Measurements from ENCODE around the gene DBH. TPM values are rescaled to one million over a fixed set of nuclear protein-coding genes. Genes with fewer than 3 reads are reported as not detected.

DBH gene
- total RNA-seq, 1 donor from 2014 or later = not detected

DNA sequence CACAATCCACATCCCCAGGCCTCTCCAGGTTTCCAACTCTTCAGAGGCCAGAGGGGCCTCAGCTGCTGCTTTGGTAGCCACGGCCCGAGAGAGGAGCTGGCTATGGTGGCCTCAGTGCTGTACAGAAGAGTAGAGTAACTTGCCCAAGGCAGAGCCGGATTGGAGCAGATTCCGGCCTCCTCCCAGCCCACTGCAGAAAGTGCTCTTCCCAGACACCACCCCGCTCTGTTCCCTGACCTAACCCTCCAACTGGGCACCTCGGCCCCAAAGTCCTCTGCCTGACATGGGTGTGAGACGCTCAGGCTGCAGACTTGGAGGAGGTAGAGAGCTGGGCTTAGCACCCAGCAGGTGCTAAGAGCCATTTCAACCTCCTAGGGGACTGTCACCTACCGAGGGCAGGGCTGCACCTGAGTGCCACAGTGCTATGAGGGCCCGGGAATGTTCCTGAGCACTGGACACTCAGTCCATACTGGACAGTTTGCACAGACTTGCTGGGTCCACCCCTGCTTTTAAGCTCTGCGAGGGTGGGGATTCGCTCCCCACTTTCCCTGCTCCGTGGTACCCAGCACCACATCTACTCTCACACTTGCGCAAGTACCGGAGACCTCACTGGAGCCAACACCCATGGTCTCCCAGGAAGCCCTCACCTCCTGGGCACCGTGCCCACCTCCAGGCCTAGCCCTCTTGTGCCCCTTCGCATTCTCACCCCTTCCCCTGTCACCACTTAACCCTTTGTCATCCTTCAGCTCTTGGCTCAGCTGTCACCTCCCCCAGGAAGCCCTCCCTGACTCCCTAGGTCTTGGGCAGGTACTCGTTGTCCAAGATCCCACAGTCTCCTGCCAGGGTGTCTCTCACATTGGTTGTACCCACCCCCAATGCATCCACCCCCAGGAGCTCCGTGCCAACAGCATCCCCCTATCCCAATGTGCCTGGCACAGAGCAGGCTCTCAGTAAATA lies 49.8 kb downstream of the DBH start:
- TF ChIP-seq, protein P1, sequence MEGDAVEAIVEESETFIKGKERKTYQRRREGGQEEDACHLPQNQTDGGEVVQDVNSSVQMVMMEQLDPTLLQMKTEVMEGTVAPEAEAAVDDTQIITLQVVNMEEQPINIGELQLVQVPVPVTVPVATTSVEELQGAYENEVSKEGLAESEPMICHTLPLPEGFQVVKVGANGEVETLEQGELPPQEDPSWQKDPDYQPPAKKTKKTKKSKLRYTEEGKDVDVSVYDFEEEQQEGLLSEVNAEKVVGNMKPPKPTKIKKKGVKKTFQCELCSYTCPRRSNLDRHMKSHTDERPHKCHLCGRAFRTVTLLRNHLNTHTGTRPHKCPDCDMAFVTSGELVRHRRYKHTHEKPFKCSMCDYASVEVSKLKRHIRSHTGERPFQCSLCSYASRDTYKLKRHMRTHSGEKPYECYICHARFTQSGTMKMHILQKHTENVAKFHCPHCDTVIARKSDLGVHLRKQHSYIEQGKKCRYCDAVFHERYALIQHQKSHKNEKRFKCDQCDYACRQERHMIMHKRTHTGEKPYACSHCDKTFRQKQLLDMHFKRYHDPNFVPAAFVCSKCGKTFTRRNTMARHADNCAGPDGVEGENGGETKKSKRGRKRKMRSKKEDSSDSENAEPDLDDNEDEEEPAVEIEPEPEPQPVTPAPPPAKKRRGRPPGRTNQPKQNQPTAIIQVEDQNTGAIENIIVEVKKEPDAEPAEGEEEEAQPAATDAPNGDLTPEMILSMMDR (IDR thresholded peaks at IDR 0.05; ENCODE audit: insufficient read depth, low read depth, low read length) = no peak
- no peak for TF ChIP-seq EZH2 (IDR thresholded peaks at IDR 0.05; ENCODE audit: insufficient read depth, low read length)
- H3K36me3 Mint-ChIP-seq (ENCODE audit: low read depth, unreplicated experiment) = no peaks in the 10 kb centered on the region
- H3K27ac Mint-ChIP-seq (ENCODE audit: unreplicated experiment) = no peak overlapping the region
- no peak overlapping the region for H3K4me3 Mint-ChIP-seq (ENCODE audit: unreplicated experiment)
- peaks cover 13% of the 10 kb centered on the region for H3K27me3 Mint-ChIP-seq (ENCODE audit: low read depth, unreplicated experiment)
- H3K9me3 Mint-ChIP-seq (ENCODE audit: unreplicated experiment) = no peaks in the 10 kb centered on the region
- no peaks in the 10 kb centered on the region for H3K27me3 ChIP-seq (ENCODE audit: insufficient read depth, low read length)
- FAIRE-seq (no peak), DNase-seq (ENCODE audit: low read depth) (no peak)
- H3K9ac ChIP-seq (ENCODE audit: low read length) = no peak overlapping the region
- no peak overlapping the region for H3K4me3 ChIP-seq (ENCODE audit: insufficient read depth, low read depth, low read length)
- no peaks in the 10 kb centered on the region for H3K9me3 ChIP-seq (ENCODE audit: insufficient read depth, low read depth, low read length)
- no peaks in the 10 kb centered on the region for H4K20me1 ChIP-seq (ENCODE audit: insufficient read depth, low read length)
- H3K4me1 Mint-ChIP-seq (ENCODE audit: low read depth, unreplicated experiment) = peaks cover 2% of the 10 kb centered on the region
- H2AFZ ChIP-seq (ENCODE audit: low read depth, low read length) = no peak overlapping the region
- H3K4me1 ChIP-seq (ENCODE audit: insufficient read depth, low read length) = peaks cover 16% of the 10 kb centered on the region
- H3K4me2 ChIP-seq (ENCODE audit: low read length) = no peak overlapping the region
- no peak overlapping the region for H3K27ac ChIP-seq (ENCODE audit: low read depth, low read length)
- no peaks in the 10 kb centered on the region for H3K36me3 ChIP-seq (ENCODE audit: insufficient read depth, low read length)
- H3K79me2 ChIP-seq (ENCODE audit: insufficient read depth, low read length) = no peaks in the 10 kb centered on the region

DNA sequence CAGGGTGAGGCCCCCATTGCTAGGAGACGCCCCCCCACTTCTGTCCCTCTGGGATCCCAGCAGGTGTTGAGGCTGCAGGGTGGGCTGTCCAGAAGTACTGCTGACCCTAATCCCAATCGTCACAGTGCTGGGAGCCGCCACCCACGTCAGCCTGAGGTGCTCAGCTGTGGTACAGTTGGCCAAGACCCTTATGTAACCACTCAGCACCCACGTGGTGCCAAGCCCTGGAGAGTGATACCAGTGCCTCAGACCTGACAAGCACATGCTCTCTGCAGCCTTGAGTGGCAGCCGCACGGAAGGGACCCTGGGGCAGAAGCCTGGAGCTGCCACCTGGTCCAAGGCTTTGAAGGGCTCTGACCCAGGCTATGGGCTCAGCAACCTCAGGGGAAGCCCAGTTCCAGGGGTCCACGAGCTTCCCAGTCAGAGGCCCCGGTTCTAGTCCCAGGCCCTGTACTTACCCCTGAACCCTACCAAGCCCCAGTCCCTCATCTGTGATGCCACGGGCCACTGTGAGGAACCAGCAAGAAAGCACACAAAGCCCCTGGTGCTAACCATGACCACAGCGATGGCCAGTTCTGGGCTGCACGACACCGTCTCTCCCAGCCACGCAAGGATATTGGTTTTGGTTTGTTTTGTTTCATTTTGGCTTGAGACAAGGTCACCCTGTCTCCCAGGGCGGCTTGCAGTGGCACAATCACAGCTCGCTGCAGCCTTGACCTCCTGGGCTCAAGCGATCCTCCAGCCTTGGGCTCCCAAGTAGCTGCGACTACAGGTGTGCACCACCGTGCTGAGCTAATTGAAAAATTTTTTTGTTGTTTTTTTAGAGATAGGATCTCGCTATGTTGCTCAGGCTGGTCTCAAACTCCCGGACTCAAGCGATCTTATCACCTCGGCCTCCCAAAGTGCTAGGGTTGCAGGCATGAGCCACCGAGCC lies 50.7 kb downstream of the DBH start:
- no peaks in the 10 kb centered on the region for H3K9me3 Mint-ChIP-seq (ENCODE audit: unreplicated experiment)
- no peaks in the 10 kb centered on the region for H4K20me1 ChIP-seq (ENCODE audit: insufficient read depth, low read length)
- no peaks in the 10 kb centered on the region for H3K9me3 ChIP-seq (ENCODE audit: insufficient read depth, low read depth, low read length)
- no peaks in the 10 kb centered on the region for H3K79me2 ChIP-seq (ENCODE audit: insufficient read depth, low read length)
- peaks cover 11% of the 10 kb centered on the region for H3K4me1 Mint-ChIP-seq (ENCODE audit: low read depth, unreplicated experiment)
- H3K4me3 Mint-ChIP-seq (ENCODE audit: unreplicated experiment) = no peak overlapping the region
- no peak for TF ChIP-seq EZH2 (IDR thresholded peaks at IDR 0.05; ENCODE audit: insufficient read depth, low read length)
- TF ChIP-seq, protein P1 (IDR thresholded peaks at IDR 0.05; ENCODE audit: insufficient read depth, low read depth, low read length) = no peak
- no peak overlapping the region for H3K27ac ChIP-seq (ENCODE audit: low read depth, low read length)
- peaks cover 25% of the 10 kb centered on the region for H3K4me1 ChIP-seq (ENCODE audit: insufficient read depth, low read length)
- no peak overlapping the region for H3K4me2 ChIP-seq (ENCODE audit: low read length)
- no peaks in the 10 kb centered on the region for H3K27me3 ChIP-seq (ENCODE audit: insufficient read depth, low read length)
- no peak overlapping the region for H2AFZ ChIP-seq (ENCODE audit: low read depth, low read length)
- H3K36me3 Mint-ChIP-seq (ENCODE audit: low read depth, unreplicated experiment) = no peaks in the 10 kb centered on the region
- peaks cover 13% of the 10 kb centered on the region for H3K27me3 Mint-ChIP-seq (ENCODE audit: low read depth, unreplicated experiment)
- DNase-seq (ENCODE audit: low read depth) = no peak
- no peak overlapping the region for H3K4me3 ChIP-seq (ENCODE audit: insufficient read depth, low read depth, low read length)
- no peak for FAIRE-seq
- H3K27ac Mint-ChIP-seq (ENCODE audit: unreplicated experiment) = no peak overlapping the region
- no peak overlapping the region for H3K9ac ChIP-seq (ENCODE audit: low read length)
- no peaks in the 10 kb centered on the region for H3K36me3 ChIP-seq (ENCODE audit: insufficient read depth, low read length)

All from astrocyte (in vitro differentiated cells and primary cell).